GM21526 (cell line): ENCODE measurements around the gene PTPRB.
A peak's percentile ranks its signal among the peaks of the same experiment; 100 is the strongest.

Source experiments
- ATAC-seq: cut with Tn5 transposase; IDR thresholded peaks from one replicate; pipeline ENCODE4 v1.9.1; 2021; ENCODE audit warnings: moderate library complexity; ENCODE audit not compliant: unreplicated experiment, low FRiP score

PTPRB gene

GRCh38 chr12:70603044-70603443, 34.2 kb downstream of the PTPRB start:
- ATAC-seq: no peak

GRCh38 chr12:70598467-70599193, 38.6 kb downstream of the PTPRB start:
- ATAC-seq: no peak

- ATAC-seq: no peak
Observed at GRCh38 chr12:70592664-70593063, 44.6 kb downstream of the PTPRB start.

DNA sequence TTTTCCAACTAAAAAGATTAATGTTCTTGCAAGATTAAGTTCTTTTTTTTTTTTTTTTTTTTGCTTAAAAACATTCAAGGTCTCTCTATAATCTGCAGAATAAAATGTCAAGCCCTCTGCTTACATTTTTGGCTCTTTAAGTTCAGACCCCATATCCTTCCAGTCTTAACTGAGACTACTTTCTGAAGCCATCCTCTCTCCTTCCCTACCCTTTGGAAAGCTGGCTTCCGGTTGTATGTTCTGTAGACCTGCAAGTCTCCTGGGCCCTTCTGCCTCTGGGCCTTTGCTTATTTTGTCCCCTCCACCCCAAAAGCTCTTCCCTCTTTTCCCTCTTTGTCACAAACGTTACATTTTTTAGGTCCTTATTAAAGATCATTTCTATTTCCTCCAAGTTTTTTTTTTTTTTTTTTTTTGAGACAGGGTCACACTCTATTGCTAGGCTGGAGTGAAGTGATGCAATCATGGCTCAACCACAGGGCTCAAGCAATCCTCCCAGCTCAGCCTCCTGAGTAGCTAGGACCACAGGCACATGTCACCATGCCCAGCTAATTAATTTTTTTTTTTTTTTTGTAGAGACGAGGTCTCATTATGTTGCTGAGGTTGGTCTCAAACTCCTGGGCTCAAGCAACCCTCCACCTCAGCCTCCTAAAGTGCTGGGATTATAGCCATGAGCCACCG, 46.5 kb downstream of the PTPRB start:
- no peak for ATAC-seq

DNA sequence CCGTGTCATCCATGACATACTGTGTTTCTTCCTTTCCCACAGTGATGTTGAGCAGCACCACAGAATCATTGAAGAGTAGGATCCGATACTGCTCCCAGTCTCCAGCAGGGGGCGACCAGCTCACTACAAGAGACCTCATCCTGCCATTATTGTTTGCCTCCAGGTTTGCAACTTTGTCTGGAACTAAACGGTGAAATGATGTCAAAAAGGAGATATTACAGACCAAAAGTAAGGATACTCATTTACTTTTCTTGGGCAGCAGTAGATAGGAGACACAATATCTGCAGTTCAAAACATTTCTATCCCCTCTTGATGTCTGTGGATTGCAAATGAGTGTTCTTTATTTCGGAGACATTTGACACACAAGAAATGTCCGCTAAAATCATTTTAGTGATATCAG, 47.2 kb downstream of the PTPRB start:
- no peak for ATAC-seq

DNA sequence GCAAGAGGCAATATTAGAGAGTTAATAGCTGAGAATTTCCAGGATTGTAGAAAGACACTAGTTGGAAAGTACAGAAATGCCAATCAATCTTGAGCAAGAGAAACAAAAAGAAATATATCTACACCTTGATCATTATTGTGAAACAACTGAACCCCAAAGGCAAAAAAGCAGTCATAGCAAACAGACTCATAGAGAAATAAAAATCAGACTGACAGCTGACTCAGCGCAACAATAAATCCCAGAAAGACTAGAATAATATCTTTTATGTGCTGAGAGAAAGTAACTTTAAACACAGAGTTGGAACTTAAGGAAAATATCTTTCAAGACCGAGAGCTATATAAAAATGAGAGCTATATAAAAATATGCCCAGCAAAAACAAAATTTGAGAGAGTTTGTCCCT, 52.9 kb downstream of the PTPRB start:
- no peak for ATAC-seq

- no peak for ATAC-seq
Observed at GRCh38 chr12:70583251-70583650, 54.0 kb downstream of the PTPRB start.

- peak; percentile 78 for ATAC-seq
Observed at GRCh38 chr12:70581208-70581607, 56.0 kb downstream of the PTPRB start.

DNA sequence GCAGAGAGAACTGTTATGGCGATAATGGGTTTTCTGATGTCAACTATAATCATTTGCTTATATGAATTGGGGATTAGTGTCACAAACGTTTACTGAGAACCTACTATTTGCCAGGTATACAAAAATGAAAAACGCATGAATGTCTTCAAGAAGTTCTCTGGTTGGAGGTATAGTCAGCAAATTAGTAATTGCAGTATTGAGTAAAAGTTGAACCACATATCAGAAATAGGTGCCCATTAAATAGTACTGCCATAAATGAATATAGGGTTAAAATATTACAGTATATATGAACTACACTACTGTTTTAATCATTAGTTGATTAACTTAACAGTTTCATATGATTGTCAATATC, 60.0 kb downstream of the PTPRB start:
- ATAC-seq: peak; percentile 9

GRCh38 chr12:70576341-70577282, 60.6 kb downstream of the PTPRB start:
- ATAC-seq: peak; percentile 56

DNA sequence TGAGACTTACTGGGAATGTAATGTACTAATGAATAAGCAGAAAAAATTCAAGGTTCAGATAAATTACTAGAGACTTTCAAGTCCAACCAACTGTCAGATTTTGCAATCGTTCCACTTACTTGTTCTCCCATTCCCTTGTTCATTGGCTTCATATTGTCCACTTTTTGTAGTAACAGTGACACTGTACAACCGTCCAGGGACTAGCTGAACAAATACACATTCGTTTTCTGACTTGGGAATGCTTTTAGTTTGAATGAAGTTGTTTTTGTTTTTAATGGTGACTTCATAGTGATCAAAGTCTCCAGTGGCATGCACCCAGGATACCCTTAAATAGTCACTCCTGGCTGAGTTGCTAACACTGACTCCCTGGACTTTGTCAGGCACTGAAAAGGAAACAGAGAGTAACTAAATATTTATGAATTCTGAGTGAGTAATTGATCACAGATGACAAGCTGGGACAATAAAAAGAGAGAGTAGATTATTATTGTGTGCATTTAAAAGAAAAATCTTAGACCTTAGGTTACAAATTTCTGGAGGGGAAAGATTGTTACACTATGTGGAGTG, 65.4 kb downstream of the PTPRB start:
- no peak for ATAC-seq

- no peak for ATAC-seq
Observed at GRCh38 chr12:70571029-70571428, 66.2 kb downstream of the PTPRB start.

DNA sequence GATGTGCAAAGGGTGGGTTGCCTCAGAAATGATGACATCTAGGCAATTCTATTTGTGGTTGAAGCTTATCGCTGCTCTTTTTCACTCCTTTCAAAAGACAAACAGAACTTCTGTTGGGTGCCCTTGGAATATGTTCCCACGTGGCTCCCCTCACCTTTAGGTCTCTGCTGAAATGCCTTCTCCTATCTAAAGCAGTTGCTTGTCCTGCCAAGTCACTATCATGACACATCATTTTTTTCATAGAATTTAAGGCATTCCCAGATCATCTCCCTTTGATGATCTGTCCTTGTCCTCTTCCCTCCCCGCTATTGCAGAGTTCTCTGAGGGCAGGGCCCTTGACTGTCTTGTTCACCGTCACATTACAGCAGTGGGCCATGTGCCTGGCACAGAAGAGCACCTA, 75.7 kb downstream of the PTPRB start:
- no peak for ATAC-seq

GRCh38 chr12:70560671-70561070, 76.6 kb downstream of the PTPRB start:
- no peak for ATAC-seq

- no peak for ATAC-seq
Observed at GRCh38 chr12:70559390-70559789, 77.8 kb downstream of the PTPRB start.

- ATAC-seq: no peak
Observed at GRCh38 chr12:70557583-70558191, 79.5 kb downstream of the PTPRB start.

DNA sequence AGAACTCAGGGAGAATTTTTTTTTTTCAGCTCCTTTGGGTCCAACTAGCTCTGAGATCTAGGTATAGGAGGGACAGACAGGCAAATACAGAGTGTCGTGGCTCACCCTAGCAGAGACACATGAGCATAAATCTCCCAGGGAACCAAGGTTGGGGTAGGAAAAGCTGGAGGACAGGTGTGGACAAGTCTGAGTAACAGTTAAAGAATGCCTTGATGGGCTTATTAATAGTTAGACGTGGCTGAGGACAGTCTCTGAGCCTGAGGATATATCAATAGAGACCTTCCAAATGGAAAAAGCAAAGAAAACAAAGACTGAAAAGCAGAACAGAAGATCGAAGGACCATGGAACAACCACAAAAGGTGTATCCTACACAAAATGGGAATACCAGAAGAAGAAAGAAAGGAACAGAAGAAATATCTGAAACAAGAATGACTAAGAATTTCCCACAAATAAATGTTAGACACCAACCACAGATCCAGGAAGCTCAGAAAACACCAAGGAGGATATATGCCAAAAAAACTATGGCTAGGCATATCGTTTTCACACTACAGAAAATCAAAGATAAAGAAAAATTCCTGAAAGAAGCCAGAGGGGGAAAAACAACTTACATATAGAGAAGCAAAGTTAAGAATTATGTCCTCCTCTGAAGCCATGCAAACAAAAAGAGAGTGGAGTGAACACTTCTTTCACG, 80.9 kb downstream of the PTPRB start:
- ATAC-seq: no peak

DNA sequence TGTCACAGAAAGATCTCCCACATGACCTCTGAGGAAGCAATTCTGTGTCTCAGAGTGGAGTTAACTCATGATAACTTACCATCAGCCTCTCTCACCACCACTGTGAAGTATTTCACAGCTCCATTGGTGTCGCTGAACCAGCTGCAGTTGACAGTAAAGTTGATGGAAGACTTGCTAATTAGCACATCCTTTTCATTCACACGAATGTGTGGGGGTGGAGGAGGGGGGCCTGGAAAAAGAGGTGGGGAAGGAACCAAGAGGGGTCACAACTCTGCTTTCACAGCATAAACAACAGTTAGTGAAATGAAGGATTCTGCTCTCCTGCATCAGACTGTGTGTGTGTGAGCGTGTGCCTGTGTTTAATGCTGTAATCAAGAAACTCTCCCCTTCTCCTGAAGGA, 82.1 kb downstream of the PTPRB start:
- no peak for ATAC-seq

GRCh38 chr12:70553391-70553859, 83.8 kb downstream of the PTPRB start:
- no peak for ATAC-seq

DNA sequence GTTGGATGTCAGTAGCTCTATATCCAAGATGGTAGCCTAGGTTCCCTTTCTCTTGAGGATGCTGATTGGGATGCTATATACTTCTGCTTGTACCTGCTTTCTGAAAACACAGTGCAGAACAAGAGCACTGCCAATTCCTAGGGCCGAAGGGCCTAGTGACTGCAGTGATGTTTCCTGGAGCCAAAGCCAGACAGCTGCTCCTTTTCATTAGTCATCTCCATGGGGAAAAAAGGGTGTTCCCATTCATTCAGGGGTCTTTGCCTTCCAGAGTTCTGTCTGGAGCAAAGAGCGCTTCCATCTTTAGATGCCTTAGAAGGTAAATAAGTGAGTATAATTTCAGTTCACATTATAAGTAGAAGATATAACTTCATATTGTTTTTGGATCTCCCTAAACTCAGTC, 85.5 kb downstream of the PTPRB start:
- ATAC-seq: no peak
